K562 (cell line): ENCODE results near the gene GPR180. TPM values are rescaled to one million over a fixed set of nuclear protein-coding genes. Genes with fewer than 3 reads are reported as not detected.

Experiments used
- ATAC-seq: fragments of 200-7000 bp; cut with Tn5 transposase; 3 replicates; pipeline ENCODE4 v1.9.1; 2020; ENCODE audit warnings: moderate library complexity
- BruUV-seq: library from RNA; stranded (reverse); fragments of 400-500 nt; replicated peaks from 2 replicates; lab custom pipeline; 2021; lab: Mats Ljungman, UMichigan
- CTCF ChIA-PET: fragments of 300-600 bp; formaldehyde crosslinking; extraction: SDS; loops from one replicate; lab custom pipeline; 2021; ENCODE audit warnings: low intra/inter-chr PET ratio; lab: Yijun Ruan, JAX
- POLR2A ChIA-PET: fragments of 300-600, 350-650 bp; sonication (Branson Sonifier 250); formaldehyde crosslinking; extraction: SDS; loops from one replicate; lab custom pipeline; 2021; ENCODE audit warnings: antibody characterized with exemption, inconsistent platforms; lab: Yijun Ruan, JAX
- DNase-seq, 4 experiments: peaks; one replicate each; pipeline versions ENCODE4 v3.0.0 to v3.0.0-alpha.2; 2011 to 2018; ENCODE audit warnings: low spot score in 3 of 4, mixed read lengths in 3 of 4; ENCODE audit errors: extremely low read depth in 1 of 4
- FAIRE-seq: peaks from 2 replicates; lab custom pipeline; 2011; peaks lifted over from hg19 to GRCh38; lab: Jason Lieb, UNC
- H2AFZ ChIP-seq: 2 replicates; pipeline ENCODE4 v1.6.0; 2011; ENCODE audit warnings: low read depth, low read length, control low read depth, inconsistent platforms
- H3K27ac ChIP-seq: fragments of 200-600 bp; 3 replicates; pipeline ENCODE4 v1.8.0; 2011; ENCODE audit warnings: low read depth, mild to moderate bottlenecking, control low read depth, inconsistent platforms, low read length, moderate library complexity, mixed read lengths; ENCODE audit errors: extremely low read depth
- H3K27me3 ChIP-seq, 2 experiments: fragments of 300-600 bp in 1 of 2; 2 replicates in 1 of 2; 3 replicates in 1 of 2; pipeline versions ENCODE4 v1.6.0 to v1.8.0; 2011; ENCODE audit warnings: inconsistent platforms in 2 of 2, low read length in 2 of 2, mild to moderate bottlenecking in 1 of 2, mixed read lengths in 1 of 2, moderate library complexity in 1 of 2; ENCODE audit not compliant: control insufficient read depth in 2 of 2, insufficient read depth in 2 of 2
- H3K36me3 ChIP-seq: fragments of 300-600 bp; 3 replicates; pipeline ENCODE4 v1.8.0; 2011; ENCODE audit warnings: mild to moderate bottlenecking, low read length, inconsistent platforms; ENCODE audit not compliant: control insufficient read depth, insufficient read depth
- H3K4me1 ChIP-seq, 2 experiments: fragments of 200-600 bp in 1 of 2; replicated peaks in 1 of 2; 2 replicates in 1 of 2; 3 replicates in 1 of 2; pipeline versions ENCODE4 v1.5.1 to v1.8.0; 2011; ENCODE audit warnings: inconsistent platforms in 2 of 2, low read length in 2 of 2, mild to moderate bottlenecking in 1 of 2, mixed read lengths in 1 of 2, moderate library complexity in 1 of 2; ENCODE audit not compliant: control insufficient read depth in 2 of 2, insufficient read depth in 2 of 2
- H3K4me2 ChIP-seq: 2 replicates; pipeline ENCODE4 v1.6.1; 2011; ENCODE audit warnings: low read length, control low read depth, inconsistent platforms, mixed read lengths; ENCODE audit not compliant: insufficient read depth
- H3K4me3 ChIP-seq: fragments of 200-600 bp; sonication (generic), shearing (Covaris generic); 2 replicates; pipeline ENCODE4 v1.5.1; 2016; ENCODE audit warnings: control low read depth, inconsistent platforms
- H3K79me2 ChIP-seq: fragments of 200-600 bp; 3 replicates; pipeline ENCODE4 v1.8.0; 2011; ENCODE audit warnings: low read length, inconsistent platforms; ENCODE audit not compliant: control insufficient read depth, insufficient read depth
- H3K9ac ChIP-seq, 2 experiments: 2 replicates each; pipeline versions ENCODE4 v1.6.0 to v1.6.1; 2011; ENCODE audit warnings: low read depth in 2 of 2, low read length in 2 of 2, control low read depth in 1 of 2, inconsistent platforms in 1 of 2, mild to moderate bottlenecking in 1 of 2, mixed read lengths in 1 of 2; ENCODE audit not compliant: insufficient read depth in 1 of 2
- H3K9me1 ChIP-seq: one replicate; pipeline ENCODE4 v1.6.0; 2011; ENCODE audit warnings: inconsistent platforms, mild to moderate bottlenecking, low read length, moderate library complexity; ENCODE audit not compliant: control insufficient read depth, insufficient read depth
- H3K9me3 ChIP-seq: replicated peaks from 2 replicates; pipeline ENCODE4 v1.5.1; 2011; ENCODE audit warnings: low read depth, low read length, inconsistent platforms; ENCODE audit not compliant: control insufficient read depth, insufficient read depth
- H4K20me1 ChIP-seq: replicated peaks from 2 replicates; pipeline ENCODE4 v1.6.1; 2011; ENCODE audit warnings: low read length, inconsistent platforms, mixed read lengths; ENCODE audit not compliant: control insufficient read depth, insufficient read depth
- ASH1L ChIP-seq: fragments of 450-650 bp; IDR thresholded peaks from 2 replicates; pipeline ENCODE4 v1.6.1; 2018; ENCODE audit warnings: borderline replicate concordance, mild to moderate bottlenecking, low read depth; ENCODE audit not compliant: partially characterized antibody
- CBX1 ChIP-seq: sonication (generic); IDR thresholded peaks from 2 replicates; pipeline ENCODE4 v1.6.1; 2016; ENCODE audit warnings: antibody characterized with exemption, low read depth, mild to moderate bottlenecking
- FOSL1 ChIP-seq: fragments of 200-800 bp; sonication (Bioruptor generic); conservative IDR thresholded peaks from 2 replicates; pipeline ENCODE4 v1.6.1; 2016; ENCODE audit warnings: missing genetic modification characterization, missing compliant biosample characterization
- HNRNPUL1 ChIP-seq: fragments of 200-400 bp; formaldehyde crosslinking; IDR thresholded peaks from 2 replicates; pipeline ENCODE4 v1.6.1; 2017; ENCODE audit warnings: low read length
- KLF10 ChIP-seq: fragments of 250-450 bp; sonication (Bioruptor Pico); IDR thresholded peaks from 2 replicates; pipeline ENCODE4 v1.6.1; 2021; ENCODE audit warnings: matching md5 sums
- MTA3 ChIP-seq: fragments of 450-650 bp; formaldehyde crosslinking; IDR thresholded peaks from 2 replicates; pipeline ENCODE4 v1.6.1; 2017; ENCODE audit warnings: mild to moderate bottlenecking, borderline replicate concordance
- NCOA6 ChIP-seq: fragments of 450-650 bp; IDR thresholded peaks from 2 replicates; pipeline ENCODE4 v1.6.1; 2017; ENCODE audit warnings: mild to moderate bottlenecking
- PHTF2 ChIP-seq: fragments of 250-450 bp; sonication (Bioruptor Pico); IDR thresholded peaks from 2 replicates; pipeline ENCODE4 v1.5.0; 2021; ENCODE audit warnings: mild to moderate bottlenecking
- PYGO2 ChIP-seq: fragments of 450-650 bp; IDR thresholded peaks from 2 replicates; pipeline ENCODE4 v1.6.1; 2016; ENCODE audit warnings: mild to moderate bottlenecking, missing genetic modification characterization, moderate library complexity, missing compliant biosample characterization
- RNF2 ChIP-seq: sonication (generic); IDR thresholded peaks from 2 replicates; pipeline ENCODE4 v1.6.1; 2016
- SMAD4 ChIP-seq: fragments of 250-450 bp; sonication (Bioruptor Pico); conservative IDR thresholded peaks from 2 replicates; pipeline ENCODE4 v1.8.0; 2021; ENCODE audit warnings: inconsistent platforms, mild to moderate bottlenecking, moderate library complexity
- SMARCB1 ChIP-seq: IDR thresholded peaks from 2 replicates; pipeline ENCODE4 v1.6.1; 2011; ENCODE audit warnings: improper control_type of control experiment, low read depth; ENCODE audit not compliant: insufficient read length
- ZBED1 ChIP-seq: IDR thresholded peaks from 2 replicates; pipeline ENCODE4 v1.6.1; 2014
- ZNF217 ChIP-seq: sonication (generic); formaldehyde crosslinking; IDR thresholded peaks from 2 replicates; pipeline ENCODE4 v1.8.0; 2022; ENCODE audit warnings: mild to moderate bottlenecking, missing genetic modification reagents
- ZNF707 ChIP-seq: fragments of 250-450 bp; sonication (Bioruptor Pico); conservative IDR thresholded peaks from 2 replicates; pipeline ENCODE4 v1.8.0; 2022; ENCODE audit warnings: inconsistent platforms, mild to moderate bottlenecking, moderate library complexity
- in situ Hi-C: fragments of 300-500 bp; cut with MboI; formaldehyde crosslinking; loops from 4 replicates; pipeline ENCODE4 v1.15.0; 2018; ENCODE audit warnings: inconsistent platforms, mixed read lengths
- intact Hi-C: fragments of 100-400 bp; cut with micrococcal nuclease; formaldehyde crosslinking; loops from 2 replicates; pipeline ENCODE4 v1.14.2; 2022
- polyA plus RNA-seq, 8 experiments: library from polyadenylated mRNA; depleted of rRNA in 4 of 8; stranded (reverse) in 5 of 8; unstranded in 3 of 8; fragments of >200 nt; fragmentation: Nextera tagmentation in 2 of 8; fragmentation: Illumina TruSeq in 1 of 8; extraction: Ambion mirVana in 2 of 8; extraction: Trizol in 1 of 8; gene quantifications; 2 replicates each; pipeline versions ENCODE4 v1.2.1 to v1.2.3, GENCODE V29; 2011 to 2014; ENCODE audit warnings: inconsistent platforms in 1 of 8, missing spikeins in 1 of 8
- total RNA-seq, 7 experiments: library from RNA; depleted of rRNA in 6 of 7; stranded (reverse); fragments of >200 nt in 6 of 7; fragmentation: Illumina TruSeq in 2 of 7; extraction: Trizol in 2 of 7; gene quantifications; 2 replicates each; pipeline versions ENCODE4 v1.2.1 to v1.2.3, GENCODE V29; 2011 to 2021; ENCODE audit warnings: low replicate concordance in 1 of 7
- TF ChIP-seq, protein P1 (sequence below): fragments of 250-450 bp; sonication (Bioruptor Pico); IDR thresholded peaks from 2 replicates; pipeline ENCODE4 v1.8.0; 2022; ENCODE audit warnings: inconsistent platforms
- TF ChIP-seq, protein P2 (sequence below): fragments of 250-450 bp; sonication (Bioruptor Pico); IDR thresholded peaks from 2 replicates; pipeline ENCODE4 v1.9.0; 2021; ENCODE audit warnings: mild to moderate bottlenecking, inconsistent platforms
- TF ChIP-seq, protein P3 (sequence below): sonication (generic); formaldehyde crosslinking; IDR thresholded peaks from 2 replicates; pipeline ENCODE4 v1.8.0; 2022; ENCODE audit warnings: missing genetic modification reagents, mild to moderate bottlenecking, borderline replicate concordance

The GPR180 gene
- total and polyA plus RNA-seq, 9 of the 15 experiments (the other 6 are each of a cell fraction or from before 2014, with no cell fraction given) = 0.77 to 4.1 (median 1.8) TPM

DNA sequence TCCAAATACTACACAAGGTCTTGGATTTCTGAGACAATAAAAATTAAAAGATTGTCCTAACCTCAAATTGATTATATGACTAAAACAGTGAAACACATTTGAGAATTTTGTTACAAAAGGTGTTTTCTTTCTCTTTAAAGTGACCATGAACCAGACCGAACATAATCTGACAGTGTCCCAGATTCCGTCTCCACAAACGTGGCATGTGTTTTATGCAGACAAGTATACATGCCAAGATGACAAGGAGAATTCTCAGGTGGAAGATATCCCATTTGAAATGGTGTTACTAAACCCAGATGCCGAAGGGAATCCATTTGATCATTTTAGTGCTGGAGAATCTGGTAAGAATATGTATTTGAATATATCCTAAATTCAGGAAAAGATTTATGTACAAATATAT, 10.4 kb downstream of the GPR180 start (continued):
- TF ChIP-seq MTA3 (no peak), ASH1L (no peak), ZBED1 (no peak), ZNF217 (CRISPR knock-in tag) (no peak)
- TF ChIP-seq, protein P1, sequence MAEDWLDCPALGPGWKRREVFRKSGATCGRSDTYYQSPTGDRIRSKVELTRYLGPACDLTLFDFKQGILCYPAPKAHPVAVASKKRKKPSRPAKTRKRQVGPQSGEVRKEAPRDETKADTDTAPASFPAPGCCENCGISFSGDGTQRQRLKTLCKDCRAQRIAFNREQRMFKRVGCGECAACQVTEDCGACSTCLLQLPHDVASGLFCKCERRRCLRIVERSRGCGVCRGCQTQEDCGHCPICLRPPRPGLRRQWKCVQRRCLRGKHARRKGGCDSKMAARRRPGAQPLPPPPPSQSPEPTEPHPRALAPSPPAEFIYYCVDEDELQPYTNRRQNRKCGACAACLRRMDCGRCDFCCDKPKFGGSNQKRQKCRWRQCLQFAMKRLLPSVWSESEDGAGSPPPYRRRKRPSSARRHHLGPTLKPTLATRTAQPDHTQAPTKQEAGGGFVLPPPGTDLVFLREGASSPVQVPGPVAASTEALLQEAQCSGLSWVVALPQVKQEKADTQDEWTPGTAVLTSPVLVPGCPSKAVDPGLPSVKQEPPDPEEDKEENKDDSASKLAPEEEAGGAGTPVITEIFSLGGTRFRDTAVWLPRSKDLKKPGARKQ (CRISPR knock-in tag) = no peak

DNA sequence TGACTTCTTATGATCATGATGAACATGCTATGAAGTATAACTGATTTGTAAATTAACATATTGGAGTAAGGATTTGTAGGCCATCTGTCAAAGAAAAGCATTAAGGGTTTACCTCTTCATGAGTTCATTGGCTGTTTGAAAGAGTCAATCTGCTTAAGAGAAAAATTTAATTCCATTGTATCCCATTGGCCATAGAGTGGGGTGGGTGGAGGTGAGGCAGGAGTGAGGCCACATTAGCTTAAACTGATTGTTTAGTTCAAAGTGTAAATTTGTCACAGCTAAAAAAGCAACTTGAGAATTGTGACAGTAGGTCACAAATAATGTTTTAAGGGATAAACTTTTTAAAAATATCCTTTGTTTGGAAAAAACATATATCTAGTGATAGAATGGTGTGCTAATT, 11.4 kb downstream of the GPR180 start:
- FAIRE-seq = no peak
- TF ChIP-seq PYGO2 (tag) = no peak
- no peak for TF ChIP-seq FOSL1
- TF ChIP-seq SMARCB1 = no peak
- TF ChIP-seq PHTF2 = no peak
- TF ChIP-seq SMAD4 = no peak
- TF ChIP-seq ZNF707 = no peak
- no peak for TF ChIP-seq NCOA6
- no peak for TF ChIP-seq RNF2
- TF ChIP-seq KLF10 = no peak
- no peak for TF ChIP-seq CBX1
- TF ChIP-seq, protein P2, sequence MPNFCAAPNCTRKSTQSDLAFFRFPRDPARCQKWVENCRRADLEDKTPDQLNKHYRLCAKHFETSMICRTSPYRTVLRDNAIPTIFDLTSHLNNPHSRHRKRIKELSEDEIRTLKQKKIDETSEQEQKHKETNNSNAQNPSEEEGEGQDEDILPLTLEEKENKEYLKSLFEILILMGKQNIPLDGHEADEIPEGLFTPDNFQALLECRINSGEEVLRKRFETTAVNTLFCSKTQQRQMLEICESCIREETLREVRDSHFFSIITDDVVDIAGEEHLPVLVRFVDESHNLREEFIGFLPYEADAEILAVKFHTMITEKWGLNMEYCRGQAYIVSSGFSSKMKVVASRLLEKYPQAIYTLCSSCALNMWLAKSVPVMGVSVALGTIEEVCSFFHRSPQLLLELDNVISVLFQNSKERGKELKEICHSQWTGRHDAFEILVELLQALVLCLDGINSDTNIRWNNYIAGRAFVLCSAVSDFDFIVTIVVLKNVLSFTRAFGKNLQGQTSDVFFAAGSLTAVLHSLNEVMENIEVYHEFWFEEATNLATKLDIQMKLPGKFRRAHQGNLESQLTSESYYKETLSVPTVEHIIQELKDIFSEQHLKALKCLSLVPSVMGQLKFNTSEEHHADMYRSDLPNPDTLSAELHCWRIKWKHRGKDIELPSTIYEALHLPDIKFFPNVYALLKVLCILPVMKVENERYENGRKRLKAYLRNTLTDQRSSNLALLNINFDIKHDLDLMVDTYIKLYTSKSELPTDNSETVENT (CRISPR knock-in tag) = no peak
- TF ChIP-seq, protein P3, sequence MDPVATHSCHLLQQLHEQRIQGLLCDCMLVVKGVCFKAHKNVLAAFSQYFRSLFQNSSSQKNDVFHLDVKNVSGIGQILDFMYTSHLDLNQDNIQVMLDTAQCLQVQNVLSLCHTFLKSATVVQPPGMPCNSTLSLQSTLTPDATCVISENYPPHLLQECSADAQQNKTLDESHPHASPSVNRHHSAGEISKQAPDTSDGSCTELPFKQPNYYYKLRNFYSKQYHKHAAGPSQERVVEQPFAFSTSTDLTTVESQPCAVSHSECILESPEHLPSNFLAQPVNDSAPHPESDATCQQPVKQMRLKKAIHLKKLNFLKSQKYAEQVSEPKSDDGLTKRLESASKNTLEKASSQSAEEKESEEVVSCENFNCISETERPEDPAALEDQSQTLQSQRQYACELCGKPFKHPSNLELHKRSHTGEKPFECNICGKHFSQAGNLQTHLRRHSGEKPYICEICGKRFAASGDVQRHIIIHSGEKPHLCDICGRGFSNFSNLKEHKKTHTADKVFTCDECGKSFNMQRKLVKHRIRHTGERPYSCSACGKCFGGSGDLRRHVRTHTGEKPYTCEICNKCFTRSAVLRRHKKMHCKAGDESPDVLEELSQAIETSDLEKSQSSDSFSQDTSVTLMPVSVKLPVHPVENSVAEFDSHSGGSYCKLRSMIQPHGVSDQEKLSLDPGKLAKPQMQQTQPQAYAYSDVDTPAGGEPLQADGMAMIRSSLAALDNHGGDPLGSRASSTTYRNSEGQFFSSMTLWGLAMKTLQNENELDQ = no peak
- TF ChIP-seq HNRNPUL1 = no peak

More for the DNA sequence above, 11.4 kb downstream of the GPR180 start:
- H3K4me1 ChIP-seq = no peaks in the 10 kb centered on the region
- POLR2A ChIA-PET = no interaction called here
- H3K27ac ChIP-seq = no peak overlapping the region
- CTCF ChIA-PET = no interaction called here
- no peaks in the 10 kb centered on the region for H3K9me1 ChIP-seq
- H3K79me2 ChIP-seq = no peaks in the 10 kb centered on the region
- no peaks in the 10 kb centered on the region for H3K9me3 ChIP-seq
- no peak overlapping the region for H3K4me3 ChIP-seq
- H4K20me1 ChIP-seq = no peaks in the 10 kb centered on the region
- no TSS peak for BruUV-seq
- in situ Hi-C loops (loop anchor here (5.0 kb wide), 1 partner anchor 176 kb away; no protein-coding TSS in a partner anchor), intact Hi-C loops (no loop called here)
- no peaks in the 10 kb centered on the region for H3K27me3 ChIP-seq
- DNase-seq = no peak
- ATAC-seq = no peak
- H3K36me3 ChIP-seq = peaks cover 16% of the 10 kb centered on the region
- H3K4me2 ChIP-seq = no peak overlapping the region
- no peak overlapping the region for H2AFZ ChIP-seq
- H3K9ac ChIP-seq = no peak overlapping the region
